Activated CD8-positive, alpha-beta memory T cell treated with anti-CD3 and anti-CD28 coated beads for 4 hours (primary cell): Measurements from ENCODE around the gene TBXAS1.

Source experiments
- DNase-seq, 2 donors: peaks; one replicate each; pipeline ENCODE4 v3.0.0-alpha.2; 2020; ENCODE audit warnings: low read depth in 2 of 2

TBXAS1 gene

DNA sequence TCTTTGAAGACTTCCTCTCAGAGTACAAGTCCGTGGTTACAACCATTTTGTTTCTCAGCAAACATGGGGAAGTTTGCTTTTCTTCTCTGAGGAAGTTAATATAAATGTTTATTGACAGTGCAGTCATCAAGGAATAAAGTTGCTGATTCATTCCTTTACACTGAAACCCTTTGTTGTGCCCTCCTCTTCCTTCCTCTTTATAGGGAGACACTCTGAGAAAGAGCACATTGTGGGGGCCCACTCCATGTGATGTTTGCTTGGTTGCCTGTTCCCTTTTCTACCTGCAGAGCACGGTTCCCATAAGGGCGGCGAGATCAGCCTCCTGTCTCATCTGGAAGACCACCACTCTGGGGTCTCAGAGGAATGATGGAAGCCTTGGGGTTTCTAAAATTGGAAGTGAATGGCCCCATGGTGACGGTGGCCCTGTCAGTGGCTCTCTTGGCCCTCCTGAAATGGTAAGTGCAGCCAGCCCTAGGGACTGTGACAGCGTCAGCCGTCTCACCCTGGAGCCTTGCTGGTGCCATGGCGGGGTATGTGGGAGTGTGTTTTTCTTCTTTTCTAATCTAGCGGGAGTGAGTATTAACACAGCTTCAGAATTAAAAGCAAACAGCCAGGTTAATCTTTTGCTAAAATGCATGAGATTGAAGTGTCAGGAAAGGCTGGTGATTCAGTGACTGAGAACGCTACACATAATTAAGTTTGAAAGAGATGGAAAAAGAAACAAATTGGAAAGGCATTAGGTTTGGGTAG is at the start of gene TBXAS1:
Gene TBXAS1 (plus strand): TSS at position 240 of the 750 bp plus-strand sequence. CDS start 127 bp downstream, at position 367.
- no peak for DNase-seq

DNA sequence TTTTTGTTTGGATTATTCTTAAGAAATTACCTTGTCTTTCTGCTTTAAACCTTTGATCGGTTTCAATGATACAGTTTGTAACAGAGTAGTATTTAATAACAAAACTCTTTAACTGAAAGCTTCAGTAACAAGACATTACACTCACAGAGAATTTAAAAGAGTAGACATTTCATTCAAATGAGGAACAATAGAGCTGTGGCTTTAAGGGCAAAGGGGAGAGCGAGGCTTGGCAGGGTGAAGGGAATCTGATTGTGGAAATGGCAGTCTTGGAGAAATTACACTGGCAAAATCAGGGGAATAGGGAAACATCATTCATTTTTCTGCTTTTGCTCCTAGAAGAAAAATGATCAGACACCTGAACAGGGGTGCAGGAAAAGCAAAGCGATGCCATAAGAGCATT is 46.1 kb upstream of the TBXAS1 start:
- DNase-seq, result no peak

DNA sequence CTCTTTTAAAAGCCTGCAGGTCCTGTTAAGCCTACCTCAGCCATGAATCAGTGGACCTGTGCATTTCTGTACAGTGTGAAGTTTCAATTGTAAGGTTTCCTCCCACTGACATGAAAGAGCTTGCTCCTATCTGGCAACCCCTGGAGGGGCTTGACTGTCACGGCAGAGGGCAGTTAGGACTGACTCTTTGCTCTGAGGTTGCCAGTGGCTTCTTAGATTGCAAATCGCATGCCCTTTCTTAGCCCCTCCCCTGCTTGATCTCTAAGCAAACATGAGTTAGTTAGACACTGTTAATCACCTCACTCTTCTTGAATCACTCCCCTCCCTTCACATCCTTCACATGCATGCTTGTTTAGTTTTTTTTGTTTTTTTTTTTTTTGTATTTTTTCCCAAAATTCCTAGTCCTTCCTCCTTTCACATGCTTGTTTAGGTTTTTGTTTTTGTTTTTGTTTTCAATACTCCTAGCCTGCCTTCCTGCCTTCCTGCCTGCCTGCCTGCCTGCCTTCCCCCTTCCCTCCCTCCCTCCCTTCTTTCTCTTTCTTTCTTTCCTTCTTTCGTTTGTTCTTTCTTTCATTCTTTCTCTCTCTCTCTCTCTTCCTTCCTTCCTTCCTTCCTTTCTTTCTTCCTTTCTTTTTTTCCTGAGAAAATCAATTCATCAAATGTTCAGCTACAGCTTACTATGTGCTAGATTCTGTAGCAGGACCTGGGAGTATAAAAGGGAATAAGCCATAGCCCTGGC is 45.2 kb upstream of the TBXAS1 start:
- no peak for DNase-seq

DNA sequence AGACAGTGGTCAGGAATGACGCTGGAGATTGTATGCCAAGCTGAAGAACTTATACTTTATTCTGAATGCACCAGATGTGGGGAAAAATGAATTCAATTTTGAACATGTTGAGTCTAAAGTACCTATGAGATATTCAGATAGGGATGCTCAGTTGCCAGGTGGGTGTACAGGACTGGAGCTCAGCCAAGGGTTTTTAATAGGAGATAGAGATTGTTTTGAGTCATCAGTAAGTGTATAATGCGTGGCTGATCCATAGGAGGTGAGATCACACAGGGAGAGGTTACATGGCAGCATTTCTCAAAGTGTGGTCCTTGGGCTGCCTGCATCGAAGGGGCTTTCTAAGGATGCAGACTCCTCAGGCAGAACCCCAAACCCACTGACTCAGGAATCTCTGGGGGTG is 44.4 kb upstream of the TBXAS1 start:
- no peak for DNase-seq

DNA sequence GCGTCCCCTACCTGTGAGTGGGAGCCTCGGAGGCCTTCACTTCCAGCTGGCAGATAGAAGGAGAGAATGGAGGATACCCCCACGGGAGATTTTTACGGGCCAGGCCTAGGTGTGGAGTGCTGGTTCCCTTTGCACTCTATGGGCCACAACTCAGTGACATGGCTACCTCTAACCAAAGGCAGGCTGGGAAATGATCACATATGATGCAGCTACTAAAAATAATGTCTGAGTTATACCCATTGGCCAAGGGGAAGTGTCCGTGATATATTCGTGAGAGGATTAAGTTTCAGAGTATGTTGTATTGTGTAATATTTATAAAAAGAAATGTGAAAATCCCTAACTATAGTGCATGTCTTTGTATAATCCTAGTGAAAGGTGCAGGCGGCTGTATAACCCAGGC is 37.7 kb upstream of the TBXAS1 start:
- DNase-seq, result no peak

DNA sequence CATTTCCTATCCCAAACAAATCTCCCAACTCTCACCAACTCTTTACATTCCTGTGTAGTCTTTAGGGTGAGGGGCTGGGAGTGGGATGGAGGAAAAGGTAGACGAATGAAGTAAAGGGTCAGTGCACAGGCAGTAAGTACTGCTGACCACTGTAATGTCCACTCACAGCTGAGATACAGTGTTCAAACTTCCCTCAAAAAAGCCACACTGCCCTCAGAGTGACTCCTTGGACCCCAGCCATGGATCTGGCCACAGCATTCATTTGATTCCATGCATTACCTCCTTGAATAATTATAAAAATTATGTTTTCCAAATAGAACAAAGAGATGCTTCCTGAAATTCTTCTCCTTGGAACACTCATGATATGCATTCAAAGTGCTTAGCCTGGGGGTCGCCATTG is 31.5 kb upstream of the TBXAS1 start:
- no peak for DNase-seq

DNA sequence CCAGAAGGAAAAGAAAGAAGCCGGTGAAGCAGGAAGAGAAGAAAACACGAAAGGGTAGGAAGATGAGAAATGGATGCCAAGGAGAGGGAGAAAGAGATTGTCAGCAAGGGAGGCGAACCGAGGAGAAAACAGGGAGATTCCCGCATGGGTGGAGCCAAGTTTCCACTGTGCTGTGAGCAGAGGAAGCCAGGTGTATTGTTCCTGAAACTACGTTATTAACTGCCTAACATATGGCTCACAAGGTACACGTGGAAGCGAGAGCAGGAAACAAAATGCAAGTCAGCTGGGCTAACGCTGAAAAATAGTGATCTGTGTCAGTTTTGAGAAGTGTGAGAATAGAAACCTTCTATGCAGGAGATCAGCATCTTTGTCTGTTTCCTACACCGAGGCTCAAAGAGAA is 30.8 kb upstream of the TBXAS1 start:
- DNase-seq, result no peak

DNA sequence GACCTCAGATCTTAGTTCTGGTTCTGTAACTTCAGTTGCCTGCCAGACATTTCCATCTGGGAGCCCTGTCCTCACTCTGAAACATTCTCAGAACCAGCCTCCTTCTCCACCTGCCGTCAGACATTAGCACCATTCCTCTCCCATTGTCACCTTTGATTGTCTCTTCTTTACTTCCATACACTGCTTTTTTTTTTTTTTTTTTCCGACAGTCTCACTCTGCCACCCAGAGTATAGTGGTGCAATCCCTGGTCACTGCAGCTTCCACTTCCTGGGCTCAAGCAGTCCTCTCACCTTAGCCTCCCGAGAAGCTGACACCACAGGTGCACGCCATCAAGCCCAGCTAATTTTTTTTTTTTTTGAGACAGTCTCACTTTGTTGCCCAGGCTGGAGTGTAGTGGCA is 30.2 kb upstream of the TBXAS1 start:
- no peak for DNase-seq

DNA sequence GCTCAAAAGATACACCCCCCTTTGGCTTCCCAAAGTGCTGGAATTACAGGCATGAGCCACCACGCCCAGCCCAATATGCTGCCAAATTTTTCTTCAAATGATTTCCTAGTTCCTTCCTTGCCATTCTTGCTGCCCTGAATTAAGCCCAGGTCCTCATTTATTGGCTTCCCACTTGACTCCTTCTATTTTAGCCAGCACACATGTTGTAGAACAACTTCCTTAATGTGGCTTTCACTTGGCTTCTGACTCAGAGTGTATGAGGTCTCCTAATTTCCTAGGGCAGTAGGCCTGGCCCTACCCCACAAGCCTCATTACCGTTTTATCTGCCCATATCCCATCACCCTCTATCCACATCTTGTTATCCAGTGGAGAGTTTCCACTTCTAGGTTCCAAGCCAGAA is 29.5 kb upstream of the TBXAS1 start:
- DNase-seq, result no peak

DNA sequence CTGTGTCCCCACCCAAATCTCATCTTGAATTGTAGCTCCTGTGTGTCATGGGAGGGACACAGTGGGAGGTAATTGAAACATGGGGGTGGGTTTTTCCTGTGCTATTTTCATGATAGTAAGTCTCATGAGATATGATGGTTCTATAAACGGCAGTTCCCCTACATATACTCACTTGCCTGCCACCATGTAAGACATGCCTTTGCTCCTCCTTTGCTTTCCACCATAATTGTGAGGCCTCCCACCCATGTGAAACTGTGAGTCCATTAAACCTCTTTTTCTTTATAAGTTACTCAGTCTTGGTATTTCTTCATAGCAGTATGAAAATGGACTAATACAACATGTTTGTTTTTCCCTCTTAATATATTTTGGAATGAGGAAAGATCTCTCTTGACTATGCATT is 24.5 kb upstream of the TBXAS1 start:
- no peak for DNase-seq

DNA sequence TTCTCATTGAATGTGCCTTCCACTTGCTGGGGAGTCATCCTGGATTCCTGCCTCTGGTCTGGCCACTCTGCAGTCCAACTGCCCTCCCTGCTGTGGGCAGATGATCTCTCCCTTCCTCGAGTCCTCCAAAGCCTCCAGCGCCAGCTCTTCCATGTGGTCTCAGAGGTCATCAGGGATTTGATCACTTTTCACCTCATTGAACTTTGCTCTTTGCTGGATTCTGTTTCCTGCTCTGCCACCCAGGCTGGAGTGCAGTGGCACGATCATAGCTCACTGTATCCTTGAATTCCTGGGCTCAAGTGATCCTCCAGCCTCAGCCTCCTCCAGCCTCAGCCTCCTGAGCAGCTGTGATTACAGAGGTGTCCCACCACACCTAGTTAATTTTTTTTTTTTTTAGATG is 22.1 kb upstream of the TBXAS1 start:
- no peak for DNase-seq

DNA sequence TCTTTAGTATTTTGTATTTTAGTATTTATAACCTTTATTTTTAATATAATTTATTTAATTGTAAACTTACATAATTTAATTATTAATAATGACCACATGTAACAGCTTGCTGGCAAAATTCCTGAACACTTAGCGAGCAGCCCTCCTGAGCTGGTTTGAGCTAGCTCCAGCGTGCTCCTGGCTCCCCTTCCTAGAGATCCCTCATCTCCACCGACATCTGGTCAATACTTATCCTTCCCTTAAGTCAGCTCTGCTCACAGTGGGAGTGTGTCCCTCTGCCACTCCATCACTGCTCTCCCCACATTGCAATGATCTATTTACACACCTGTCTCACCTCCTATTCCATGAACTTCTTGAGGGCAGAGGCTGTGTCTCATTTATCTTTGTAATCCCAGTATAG is 20.6 kb upstream of the TBXAS1 start:
- no peak for DNase-seq

DNA sequence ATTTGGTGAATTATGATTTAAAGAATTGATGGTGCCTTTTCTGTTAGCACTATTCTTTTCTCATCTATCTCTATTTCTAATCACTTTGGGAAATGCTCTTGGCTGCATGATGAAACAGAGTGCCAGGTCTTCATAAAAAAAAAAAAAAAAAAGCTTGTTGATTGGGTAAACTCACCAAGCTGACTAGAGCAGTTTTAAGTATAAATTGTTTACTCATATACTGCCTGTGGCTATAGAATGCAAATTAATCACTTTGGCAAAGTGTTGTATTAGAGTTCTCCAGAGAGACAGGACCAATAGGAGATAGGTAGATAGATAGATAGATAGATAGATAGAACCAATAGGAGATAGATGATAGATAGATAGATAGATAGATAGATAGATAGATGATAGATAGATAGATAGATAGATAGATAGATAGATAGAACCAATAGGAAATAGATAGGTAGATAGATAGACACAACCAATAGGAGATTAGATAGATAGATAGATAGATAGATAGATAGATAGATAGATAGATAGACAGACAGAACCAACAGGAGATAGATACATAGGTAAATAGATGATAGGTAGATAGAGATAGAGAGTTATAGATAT is 20.1 kb upstream of the TBXAS1 start:
- DNase-seq, result no peak

DNA sequence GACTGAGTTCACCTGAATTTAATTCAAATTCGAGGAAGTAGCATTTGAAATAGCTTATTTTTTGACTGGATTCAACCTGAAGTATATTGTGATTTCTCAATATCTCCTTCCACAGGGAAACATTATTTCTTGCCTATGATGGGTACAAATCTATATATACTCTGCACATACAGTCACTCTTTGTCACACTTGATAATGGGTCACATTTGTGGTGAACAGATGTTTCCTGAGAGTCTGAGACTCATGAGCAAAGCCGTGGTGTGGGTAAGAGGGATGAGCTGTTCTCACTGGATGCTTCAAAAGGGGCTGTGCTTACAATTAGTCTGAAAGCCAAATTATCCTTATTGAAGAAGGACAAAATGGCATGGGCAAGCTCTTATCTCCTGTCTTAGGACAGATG is 18.0 kb upstream of the TBXAS1 start:
- DNase-seq, result no peak

DNA sequence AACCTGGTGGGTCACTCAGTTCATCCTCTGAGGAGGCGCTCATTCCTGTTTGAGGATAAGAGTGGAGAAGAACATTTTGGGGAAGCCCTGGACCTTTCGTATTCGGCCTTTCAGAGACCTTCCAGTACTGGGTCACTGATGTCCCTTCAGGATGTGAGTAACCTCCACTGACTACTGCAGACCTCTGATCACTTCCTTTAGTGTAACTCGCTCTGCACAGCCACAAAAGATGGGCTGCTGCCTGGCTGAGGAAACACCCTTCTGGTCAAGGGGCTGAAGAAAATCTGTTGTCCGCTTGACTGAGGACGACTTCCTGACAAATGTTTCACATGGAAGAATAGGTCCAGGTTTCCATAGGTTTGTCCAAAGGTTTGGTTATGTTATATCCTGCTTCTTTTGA is 15.9 kb upstream of the TBXAS1 start:
- no peak for DNase-seq

DNA sequence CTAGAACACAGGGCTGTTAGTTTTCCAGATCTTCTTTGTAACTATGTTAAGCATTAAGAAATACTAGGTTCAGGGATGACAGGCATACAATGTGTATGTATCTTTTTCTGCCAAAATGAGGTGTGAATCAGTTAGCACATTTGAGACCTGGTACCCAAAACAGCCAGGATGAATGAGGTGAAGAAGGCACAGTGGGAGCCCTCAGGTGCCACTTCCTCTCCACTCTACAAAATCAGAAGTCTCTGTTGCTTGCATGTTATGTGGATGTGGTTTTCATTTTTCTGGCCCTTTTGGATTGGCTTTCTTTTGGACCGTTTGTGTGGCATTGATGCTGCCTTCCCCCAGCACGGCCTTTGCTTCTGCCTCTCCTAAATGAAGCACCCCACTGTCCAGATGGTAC is 15.4 kb upstream of the TBXAS1 start:
- no peak for DNase-seq

DNA sequence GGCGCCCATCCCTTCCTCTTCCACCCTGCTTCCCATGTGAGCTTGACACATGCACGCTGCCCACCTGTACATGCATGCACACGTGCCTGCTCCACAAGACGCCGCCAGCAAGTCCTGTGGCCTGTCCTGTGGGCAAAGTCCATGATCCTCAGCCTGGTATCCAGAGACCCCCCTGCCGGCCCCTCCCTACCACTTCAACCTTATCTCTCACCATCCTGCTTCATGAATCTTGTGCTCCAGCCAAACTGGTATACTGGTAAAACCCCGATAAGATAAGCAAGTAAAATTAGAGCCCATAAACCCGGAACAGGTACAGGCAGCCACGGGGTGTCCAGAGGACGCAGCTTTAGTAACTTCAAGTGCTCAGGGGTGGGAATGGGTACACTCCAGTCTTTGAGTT is 11.8 kb upstream of the TBXAS1 start:
- DNase-seq, result no peak

DNA sequence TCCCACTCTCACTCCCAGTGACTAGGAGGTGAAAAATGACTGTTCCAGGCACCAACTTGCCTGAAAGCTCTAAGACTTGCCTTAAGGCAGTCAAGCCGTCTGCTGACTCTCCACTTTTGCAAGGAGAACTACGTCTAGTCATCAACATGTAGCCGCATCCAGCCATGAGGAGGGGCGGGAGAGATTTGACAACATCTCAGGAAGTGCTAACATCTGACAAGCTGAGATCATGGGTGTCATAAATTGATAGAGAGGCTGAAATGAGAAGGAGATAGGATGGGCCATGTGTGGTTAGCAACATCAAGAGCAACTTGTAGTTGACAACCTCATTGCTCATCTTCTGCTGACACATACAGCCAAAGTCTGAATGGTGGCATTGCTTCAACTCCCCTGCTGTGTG is 9.0 kb upstream of the TBXAS1 start:
- no peak for DNase-seq

DNA sequence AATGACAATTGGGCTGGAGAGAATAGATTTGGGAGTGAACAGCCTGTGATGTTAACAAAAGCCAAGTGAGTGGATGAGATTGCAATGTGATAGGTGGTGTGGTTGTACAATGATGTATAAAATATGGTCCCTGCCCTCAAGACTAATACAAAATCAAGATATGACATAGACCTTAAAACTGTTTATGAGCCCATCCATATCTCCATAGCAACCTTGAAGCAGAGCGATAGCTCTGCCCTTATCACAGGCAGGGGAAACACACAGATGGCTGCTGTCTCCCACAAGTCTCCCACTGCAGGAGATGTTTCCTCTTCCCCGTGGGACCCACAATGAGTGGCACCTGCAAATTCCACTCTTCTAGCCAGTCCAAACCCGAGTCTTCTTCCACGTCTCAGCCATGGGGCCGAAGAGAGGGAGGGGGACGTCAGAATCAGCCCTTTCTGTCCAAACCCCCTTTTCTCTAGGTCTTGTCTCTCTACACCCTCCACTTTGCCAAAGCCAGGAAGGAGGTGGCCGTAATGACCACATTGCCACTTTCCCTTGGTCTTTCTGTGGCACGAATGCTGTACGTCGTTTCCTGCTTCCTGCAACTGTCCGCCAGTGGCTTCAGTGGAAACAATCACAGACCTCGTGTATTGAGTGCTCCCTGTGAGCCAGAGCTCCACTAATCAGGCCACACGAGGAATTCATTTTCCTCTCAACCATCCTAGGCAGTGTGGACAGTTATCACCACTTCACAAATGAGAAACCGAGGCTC is 7.5 kb upstream of the TBXAS1 start:
- no peak for DNase-seq

DNA sequence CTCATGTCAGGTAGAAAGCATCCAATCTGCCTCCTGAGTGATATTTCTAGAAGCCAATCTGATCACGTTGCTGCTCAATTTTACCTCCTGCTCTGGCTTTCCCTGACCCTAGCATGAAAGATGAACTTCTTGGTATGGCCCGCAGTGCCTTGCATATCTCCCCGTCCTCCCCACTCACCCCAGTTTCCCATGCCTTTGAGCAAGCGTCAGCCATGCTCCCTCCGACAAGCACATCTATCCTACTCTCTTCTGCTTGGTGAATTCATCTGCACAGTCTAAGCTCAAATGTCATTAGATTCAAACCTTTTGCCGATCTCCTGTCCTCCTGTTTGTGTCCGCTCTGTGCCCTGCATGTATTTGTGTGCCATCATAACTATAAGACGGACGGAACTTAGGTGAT is 6.2 kb upstream of the TBXAS1 start:
- no peak for DNase-seq

DNA sequence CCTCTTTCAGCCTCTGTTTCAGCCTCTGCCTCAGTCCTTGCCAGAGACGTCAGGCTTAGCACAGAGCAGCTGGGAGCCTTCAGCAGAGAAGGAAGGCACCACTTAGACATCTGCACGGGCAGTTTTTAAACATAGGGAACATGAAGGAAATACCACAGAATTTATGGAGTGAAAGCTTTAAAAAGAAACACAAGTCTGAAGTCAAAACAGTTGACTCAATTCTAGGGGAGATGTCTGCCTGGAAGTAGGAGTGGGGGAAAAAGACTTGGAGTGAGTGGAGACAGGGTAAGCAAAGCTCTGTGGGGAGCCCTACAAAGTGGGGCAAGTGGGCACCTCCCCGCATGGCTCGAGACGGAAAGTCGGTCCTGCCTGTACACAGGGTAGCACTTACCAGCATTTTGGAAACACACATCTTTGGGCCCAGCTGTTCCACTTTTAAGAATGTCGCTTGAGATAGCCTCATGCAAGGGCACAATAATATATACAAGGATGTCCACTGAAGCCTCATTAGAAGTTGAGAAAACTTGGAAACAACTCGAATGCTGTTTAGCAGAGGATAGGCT is 5.0 kb upstream of the TBXAS1 start:
- DNase-seq, result no peak

DNA sequence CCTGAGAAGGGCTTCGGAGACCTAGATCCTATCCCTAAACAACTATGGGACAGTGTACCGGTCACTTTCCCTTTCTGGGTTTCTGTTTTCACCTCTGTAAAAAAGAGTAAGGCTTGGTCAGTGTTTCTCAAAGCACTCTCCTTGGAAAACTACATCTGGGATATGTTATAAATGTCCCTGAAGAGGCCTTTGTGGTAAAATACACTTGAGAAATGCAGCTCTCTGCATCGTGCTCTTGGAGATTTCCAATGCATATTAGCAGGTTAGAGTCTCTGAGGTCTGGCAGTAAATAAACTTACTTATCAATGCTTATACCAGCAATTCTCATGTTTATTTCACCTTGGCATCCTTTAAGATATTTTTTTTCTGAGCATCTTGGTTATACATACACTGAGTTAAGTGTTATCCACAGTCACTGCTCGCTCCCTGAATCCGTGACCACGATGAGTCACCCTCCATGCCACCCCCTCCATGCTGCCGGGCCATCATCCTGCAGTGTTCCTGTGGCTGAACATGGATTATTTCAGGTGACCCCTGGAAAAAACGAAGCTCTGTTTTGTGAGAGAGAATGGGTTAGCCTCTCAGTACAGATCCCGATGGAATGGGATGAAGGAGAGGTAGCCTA is 3.3 kb upstream of the TBXAS1 start:
- DNase-seq, result no peak
